ENCODE results near the gene WDR44.

DNA sequence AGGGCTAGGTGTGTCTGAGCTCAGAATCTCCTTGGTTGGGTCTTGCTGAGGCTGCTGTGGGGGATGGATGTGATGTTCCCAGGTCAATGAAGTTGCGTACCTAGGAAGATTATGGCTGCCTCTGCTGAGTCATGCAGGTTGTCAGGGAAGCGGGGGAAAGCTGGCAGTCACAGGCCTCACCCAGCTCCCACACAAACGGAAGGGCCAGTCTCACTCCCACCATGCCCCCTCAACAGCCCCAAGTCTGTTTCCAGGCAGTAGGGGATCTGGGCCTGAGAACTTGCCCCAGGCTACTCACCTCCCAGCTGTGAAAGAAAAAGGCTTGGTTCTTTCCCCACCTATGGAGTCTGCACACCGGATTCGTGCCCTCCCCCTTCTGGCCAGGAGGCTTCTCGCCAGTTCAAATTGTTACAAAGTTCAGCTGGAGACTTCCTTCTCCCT, 72.9 kb downstream of the WDR44 start:
- TF ChIP-seq GATA2 (IDR thresholded peaks at IDR 0.05; ENCODE audit: low read depth, low read length) (no peak), GATA3 (IDR thresholded peaks at IDR 0.05; ENCODE audit: low read depth, low read length) (no peak)

All from SH-SY5Y (cell line).